GM23338 (cell line): ENCODE measurements around the gene CBX5. TPM values are rescaled to one million over a fixed set of nuclear protein-coding genes. Genes with fewer than 3 reads are reported as not detected.

ENCODE experiments used
- CREB1 ChIP-seq: fragments of 250-450 bp; sonication (Bioruptor Pico); IDR thresholded peaks from 2 replicates; pipeline ENCODE4 v1.5.0; 2020; ENCODE audit warnings: low read depth, mild to moderate bottlenecking, moderate library complexity
- CTCF ChIP-seq, 2 experiments: fragments of 200-600 bp in 1 of 2; sonication (generic) in 1 of 2; conservative IDR thresholded peaks; 2 replicates each; pipeline versions ENCODE4 v1.5.1 to v1.6.1; 2016 to 2017; ENCODE audit warnings: antibody characterized with exemption in 2 of 2, low read depth in 2 of 2, mild to moderate bottlenecking in 2 of 2, moderate library complexity in 1 of 2
- EZH2 ChIP-seq: fragments of 200-600 bp; sonication (generic); IDR thresholded peaks from one replicate; pipeline ENCODE4 v1.8.0; 2017; ENCODE audit warnings: antibody characterized with exemption, mild to moderate bottlenecking, low read depth; ENCODE audit not compliant: unreplicated experiment
- POLR2AphosphoS5 ChIP-seq: IDR thresholded peaks from 2 replicates; pipeline ENCODE4 v1.6.1; 2016; ENCODE audit warnings: antibody characterized with exemption, low read depth
- STAT1 ChIP-seq: IDR thresholded peaks from one replicate; pipeline ENCODE4 v1.6.1; 2016; ENCODE audit warnings: antibody characterized with exemption; ENCODE audit not compliant: unreplicated experiment
- ZNF114 ChIP-seq: fragments of 250-450 bp; sonication (Bioruptor Pico); IDR thresholded peaks from 2 replicates; pipeline ENCODE4 v1.5.0; 2020; ENCODE audit warnings: mild to moderate bottlenecking, moderate library complexity
- ZNF331 ChIP-seq: fragments of 250-450 bp; sonication (Bioruptor Pico); IDR thresholded peaks from 2 replicates; pipeline ENCODE4 v1.5.0; 2020; ENCODE audit warnings: low read depth, mild to moderate bottlenecking, moderate library complexity
- ZNF462 ChIP-seq: fragments of 250-450 bp; sonication (Bioruptor Pico); IDR thresholded peaks from 2 replicates; pipeline ENCODE4 v1.5.0; 2020; ENCODE audit warnings: mild to moderate bottlenecking, moderate library complexity
- polyA plus RNA-seq: library from polyadenylated mRNA; unstranded; fragments of >200 nt; fragmentation: Nextera tagmentation; extraction: Ambion mirVana; gene quantifications from 2 replicates; pipeline ENCODE4 v1.2.1, GENCODE V29; 2016
- total RNA-seq: library from RNA; depleted of rRNA; stranded (reverse); fragments of >200 nt; shearing (Covaris generic); gene quantifications from 2 replicates; pipeline ENCODE4 v1.2.3, GENCODE V29; 2014
- TF ChIP-seq, protein P1 (sequence below): IDR thresholded peaks from one replicate; pipeline ENCODE4 v1.6.1; 2018; ENCODE audit warnings: antibody characterized with exemption; ENCODE audit not compliant: unreplicated experiment

CBX5 gene
- total and polyA plus RNA-seq, 2 experiments from 2014 or later = 152 to 212 TPM

DNA sequence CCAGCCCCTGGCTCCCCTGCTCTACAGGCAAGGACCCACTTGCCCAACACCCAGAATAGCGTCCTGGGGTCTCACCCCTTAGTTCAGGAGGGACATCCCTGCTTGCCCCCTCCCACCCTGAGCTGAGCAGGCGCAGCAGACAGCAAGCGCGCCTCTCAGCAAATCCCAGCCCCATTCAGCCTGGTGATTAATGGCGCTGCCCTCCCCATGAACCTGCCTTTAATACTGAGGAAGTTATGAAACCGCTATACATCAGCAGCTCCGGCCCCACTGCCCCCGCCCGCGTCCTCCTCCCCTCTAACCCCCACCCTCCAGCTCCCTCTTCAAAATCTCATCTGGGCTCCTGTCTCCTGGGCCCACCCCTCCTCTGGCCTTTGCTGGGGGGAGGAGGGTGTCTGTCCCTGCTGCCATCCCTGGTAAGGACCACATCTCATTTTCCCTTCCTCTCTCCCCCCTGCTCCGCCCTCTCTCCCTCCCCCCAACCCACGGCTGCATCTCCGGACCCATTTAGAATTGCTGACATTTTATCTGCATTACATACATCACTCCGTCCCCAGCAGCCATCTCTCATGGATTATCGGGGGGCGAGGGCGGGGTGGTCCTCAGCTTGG, 84.1 kb downstream of the CBX5 start (continued):
- TF ChIP-seq ZNF462 (CRISPR knock-in tag) = no peak
- no peak for TF ChIP-seq ZNF114 (CRISPR knock-in tag)
- no peak for TF ChIP-seq CREB1 (CRISPR knock-in tag)
- no peak for TF ChIP-seq EZH2
- no peak for TF ChIP-seq STAT1
- no peak for TF ChIP-seq POLR2AphosphoS5
- no peak for TF ChIP-seq ZNF331 (CRISPR knock-in tag)
- TF ChIP-seq, protein P1, sequence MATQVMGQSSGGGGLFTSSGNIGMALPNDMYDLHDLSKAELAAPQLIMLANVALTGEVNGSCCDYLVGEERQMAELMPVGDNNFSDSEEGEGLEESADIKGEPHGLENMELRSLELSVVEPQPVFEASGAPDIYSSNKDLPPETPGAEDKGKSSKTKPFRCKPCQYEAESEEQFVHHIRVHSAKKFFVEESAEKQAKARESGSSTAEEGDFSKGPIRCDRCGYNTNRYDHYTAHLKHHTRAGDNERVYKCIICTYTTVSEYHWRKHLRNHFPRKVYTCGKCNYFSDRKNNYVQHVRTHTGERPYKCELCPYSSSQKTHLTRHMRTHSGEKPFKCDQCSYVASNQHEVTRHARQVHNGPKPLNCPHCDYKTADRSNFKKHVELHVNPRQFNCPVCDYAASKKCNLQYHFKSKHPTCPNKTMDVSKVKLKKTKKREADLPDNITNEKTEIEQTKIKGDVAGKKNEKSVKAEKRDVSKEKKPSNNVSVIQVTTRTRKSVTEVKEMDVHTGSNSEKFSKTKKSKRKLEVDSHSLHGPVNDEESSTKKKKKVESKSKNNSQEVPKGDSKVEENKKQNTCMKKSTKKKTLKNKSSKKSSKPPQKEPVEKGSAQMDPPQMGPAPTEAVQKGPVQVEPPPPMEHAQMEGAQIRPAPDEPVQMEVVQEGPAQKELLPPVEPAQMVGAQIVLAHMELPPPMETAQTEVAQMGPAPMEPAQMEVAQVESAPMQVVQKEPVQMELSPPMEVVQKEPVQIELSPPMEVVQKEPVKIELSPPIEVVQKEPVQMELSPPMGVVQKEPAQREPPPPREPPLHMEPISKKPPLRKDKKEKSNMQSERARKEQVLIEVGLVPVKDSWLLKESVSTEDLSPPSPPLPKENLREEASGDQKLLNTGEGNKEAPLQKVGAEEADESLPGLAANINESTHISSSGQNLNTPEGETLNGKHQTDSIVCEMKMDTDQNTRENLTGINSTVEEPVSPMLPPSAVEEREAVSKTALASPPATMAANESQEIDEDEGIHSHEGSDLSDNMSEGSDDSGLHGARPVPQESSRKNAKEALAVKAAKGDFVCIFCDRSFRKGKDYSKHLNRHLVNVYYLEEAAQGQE = no peak
- no peak for TF ChIP-seq CTCF (conservative IDR thresholded peaks at IDR 0.05; ENCODE audit: low read depth in 2 of 2)
